Mammary epithelial cell (primary cell): ENCODE measurements around the gene ZNF557.

Experiments used
- EZH2 ChIP-seq: IDR thresholded peaks from 2 replicates; pipeline ENCODE4 v1.6.1; 2012; ENCODE audit warnings: low read length, inconsistent platforms, borderline replicate concordance
- TF ChIP-seq, protein P1 (sequence below), 2 donors: IDR thresholded peaks in 1 of 2; conservative IDR thresholded peaks in 1 of 2; 2 replicates each; pipeline ENCODE4 v1.5.1; 2011 to 2012; ENCODE audit warnings: inconsistent platforms in 2 of 2, low read length in 2 of 2, mild to moderate bottlenecking in 2 of 2, control low read depth in 1 of 2, low read depth in 1 of 2; ENCODE audit not compliant: insufficient read depth in 1 of 2; ENCODE audit errors: extremely low read depth in 1 of 2

DNA sequence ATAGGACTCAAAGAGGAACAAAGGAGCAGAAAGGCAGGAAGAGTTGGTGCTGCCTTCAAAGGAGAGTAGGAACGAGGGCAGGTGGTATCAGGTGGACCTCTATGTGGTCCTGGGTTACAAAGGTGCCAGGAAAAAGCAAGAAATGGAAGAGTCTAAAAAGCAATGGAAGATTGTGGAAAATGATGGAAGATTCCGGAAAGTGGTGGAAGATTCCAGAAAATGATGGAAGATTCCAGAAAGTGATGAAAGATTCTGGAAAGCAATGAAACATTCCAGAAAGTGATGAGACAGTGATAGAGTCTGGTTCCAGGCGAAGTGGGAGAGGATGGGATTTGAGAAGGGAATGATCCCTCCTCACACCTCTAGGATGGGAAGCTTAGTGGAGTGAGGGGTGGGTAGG lies 55.3 kb downstream of the ZNF557 start:
- TF ChIP-seq EZH2: no peak
- TF ChIP-seq, protein P1, sequence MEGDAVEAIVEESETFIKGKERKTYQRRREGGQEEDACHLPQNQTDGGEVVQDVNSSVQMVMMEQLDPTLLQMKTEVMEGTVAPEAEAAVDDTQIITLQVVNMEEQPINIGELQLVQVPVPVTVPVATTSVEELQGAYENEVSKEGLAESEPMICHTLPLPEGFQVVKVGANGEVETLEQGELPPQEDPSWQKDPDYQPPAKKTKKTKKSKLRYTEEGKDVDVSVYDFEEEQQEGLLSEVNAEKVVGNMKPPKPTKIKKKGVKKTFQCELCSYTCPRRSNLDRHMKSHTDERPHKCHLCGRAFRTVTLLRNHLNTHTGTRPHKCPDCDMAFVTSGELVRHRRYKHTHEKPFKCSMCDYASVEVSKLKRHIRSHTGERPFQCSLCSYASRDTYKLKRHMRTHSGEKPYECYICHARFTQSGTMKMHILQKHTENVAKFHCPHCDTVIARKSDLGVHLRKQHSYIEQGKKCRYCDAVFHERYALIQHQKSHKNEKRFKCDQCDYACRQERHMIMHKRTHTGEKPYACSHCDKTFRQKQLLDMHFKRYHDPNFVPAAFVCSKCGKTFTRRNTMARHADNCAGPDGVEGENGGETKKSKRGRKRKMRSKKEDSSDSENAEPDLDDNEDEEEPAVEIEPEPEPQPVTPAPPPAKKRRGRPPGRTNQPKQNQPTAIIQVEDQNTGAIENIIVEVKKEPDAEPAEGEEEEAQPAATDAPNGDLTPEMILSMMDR (conservative IDR thresholded peaks at IDR 0.05 in 1 of 2, IDR thresholded peaks at IDR 0.05 in 1 of 2; ENCODE audit: extremely low read depth in 1 of 2, insufficient read depth in 1 of 2, low read depth in 1 of 2, low read length in 2 of 2): no peak
